WERI-Rb-1 (cell line): Measurements from ENCODE around the gene GPRIN3.

Experiments used
- DNase-seq: peaks from one replicate; pipeline ENCODE4 v3.0.0-alpha.2; 2020
- H3K27ac ChIP-seq: fragments of 250-450 bp; sonication (Bioruptor Pico); 2 replicates; pipeline ENCODE4 v1.5.1; 2020; ENCODE audit warnings: mild to moderate bottlenecking, moderate library complexity
- H3K27me3 ChIP-seq: fragments of 250-450 bp; sonication (Bioruptor Pico); 2 replicates; pipeline ENCODE4 v1.5.1; 2021; ENCODE audit warnings: mild to moderate bottlenecking, low read depth, moderate library complexity; ENCODE audit not compliant: insufficient read depth, severe bottlenecking
- H3K36me3 ChIP-seq: fragments of 250-450 bp; sonication (Bioruptor Pico); 2 replicates; pipeline ENCODE4 v1.5.1; 2020; ENCODE audit warnings: mild to moderate bottlenecking, moderate library complexity
- H3K4me3 ChIP-seq: 2 replicates; pipeline ENCODE4 v1.5.1; 2011; ENCODE audit warnings: low read depth, mild to moderate bottlenecking, control low read depth, low read length
- H3K9me3 ChIP-seq: fragments of 250-450 bp; sonication (Bioruptor Pico); 2 replicates; pipeline ENCODE4 v1.5.1; 2021; ENCODE audit warnings: mild to moderate bottlenecking, moderate library complexity; ENCODE audit not compliant: severe bottlenecking
- TF ChIP-seq, protein P1 (sequence below): IDR thresholded peaks from 2 replicates; pipeline ENCODE4 v1.5.1; 2011; ENCODE audit warnings: low read depth, mild to moderate bottlenecking, control low read depth, inconsistent platforms, low read length

GPRIN3 gene

DNA sequence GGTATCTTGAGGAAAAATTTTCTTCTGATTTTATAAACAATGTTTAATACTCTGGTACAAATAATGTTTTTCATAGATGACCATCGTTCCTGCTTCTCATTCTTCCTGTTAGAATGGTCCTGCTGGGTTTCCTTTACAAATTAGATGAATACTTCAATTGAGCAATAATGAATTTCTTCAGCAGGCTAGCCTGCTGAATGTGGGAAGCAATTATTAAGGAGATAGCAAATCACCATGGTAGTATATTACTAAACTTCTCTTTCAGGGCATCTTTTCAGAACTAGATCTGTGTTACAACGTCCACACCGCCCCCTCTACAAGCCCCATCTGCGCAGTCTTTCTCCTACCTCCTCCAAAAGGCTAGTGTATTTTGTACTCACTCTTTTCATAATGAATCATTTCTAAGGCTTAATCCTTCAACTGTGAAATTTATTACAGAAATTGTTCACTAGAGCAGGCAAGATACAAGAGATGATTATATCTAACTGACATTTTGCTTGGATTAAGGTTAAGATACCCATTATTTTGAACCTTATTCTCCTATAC is 38.4 kb downstream of the GPRIN3 start:
- peaks cover 2% of the 10 kb centered on the region; the same call in 1 of the 2 replicates for H3K36me3 ChIP-seq
- no peak overlapping the region for H3K27ac ChIP-seq
- TF ChIP-seq, protein P1, sequence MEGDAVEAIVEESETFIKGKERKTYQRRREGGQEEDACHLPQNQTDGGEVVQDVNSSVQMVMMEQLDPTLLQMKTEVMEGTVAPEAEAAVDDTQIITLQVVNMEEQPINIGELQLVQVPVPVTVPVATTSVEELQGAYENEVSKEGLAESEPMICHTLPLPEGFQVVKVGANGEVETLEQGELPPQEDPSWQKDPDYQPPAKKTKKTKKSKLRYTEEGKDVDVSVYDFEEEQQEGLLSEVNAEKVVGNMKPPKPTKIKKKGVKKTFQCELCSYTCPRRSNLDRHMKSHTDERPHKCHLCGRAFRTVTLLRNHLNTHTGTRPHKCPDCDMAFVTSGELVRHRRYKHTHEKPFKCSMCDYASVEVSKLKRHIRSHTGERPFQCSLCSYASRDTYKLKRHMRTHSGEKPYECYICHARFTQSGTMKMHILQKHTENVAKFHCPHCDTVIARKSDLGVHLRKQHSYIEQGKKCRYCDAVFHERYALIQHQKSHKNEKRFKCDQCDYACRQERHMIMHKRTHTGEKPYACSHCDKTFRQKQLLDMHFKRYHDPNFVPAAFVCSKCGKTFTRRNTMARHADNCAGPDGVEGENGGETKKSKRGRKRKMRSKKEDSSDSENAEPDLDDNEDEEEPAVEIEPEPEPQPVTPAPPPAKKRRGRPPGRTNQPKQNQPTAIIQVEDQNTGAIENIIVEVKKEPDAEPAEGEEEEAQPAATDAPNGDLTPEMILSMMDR = no peak
- H3K9me3 ChIP-seq = no peaks in the 10 kb centered on the region
- no peaks in the 10 kb centered on the region for H3K27me3 ChIP-seq
- DNase-seq = no peak
- no peak overlapping the region for H3K4me3 ChIP-seq

DNA sequence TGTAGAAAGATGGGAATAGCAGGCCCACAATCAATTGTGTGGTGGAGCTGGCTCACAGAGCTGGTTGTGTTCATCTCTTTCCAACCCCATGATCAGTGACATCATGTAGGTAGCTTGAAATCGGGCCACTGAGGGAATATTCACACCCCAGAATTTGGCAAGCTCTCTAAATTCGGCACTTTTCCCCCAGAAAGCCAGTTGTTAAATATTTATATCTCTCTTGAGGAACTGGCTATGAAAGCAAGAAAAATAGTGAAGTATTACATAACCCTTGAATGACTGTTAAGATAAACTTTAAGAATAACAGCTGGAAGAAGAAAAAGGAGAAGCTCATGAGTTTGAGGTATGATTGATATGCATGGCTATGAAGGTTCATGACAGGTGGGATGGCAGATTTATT is 38.9 kb downstream of the GPRIN3 start:
- H3K36me3 ChIP-seq = no peaks in the 10 kb centered on the region
- no peak overlapping the region for H3K27ac ChIP-seq
- no peaks in the 10 kb centered on the region for H3K27me3 ChIP-seq
- DNase-seq = no peak
- TF ChIP-seq, protein P1 = no peak
- H3K9me3 ChIP-seq = no peaks in the 10 kb centered on the region
- H3K4me3 ChIP-seq = no peak overlapping the region

DNA sequence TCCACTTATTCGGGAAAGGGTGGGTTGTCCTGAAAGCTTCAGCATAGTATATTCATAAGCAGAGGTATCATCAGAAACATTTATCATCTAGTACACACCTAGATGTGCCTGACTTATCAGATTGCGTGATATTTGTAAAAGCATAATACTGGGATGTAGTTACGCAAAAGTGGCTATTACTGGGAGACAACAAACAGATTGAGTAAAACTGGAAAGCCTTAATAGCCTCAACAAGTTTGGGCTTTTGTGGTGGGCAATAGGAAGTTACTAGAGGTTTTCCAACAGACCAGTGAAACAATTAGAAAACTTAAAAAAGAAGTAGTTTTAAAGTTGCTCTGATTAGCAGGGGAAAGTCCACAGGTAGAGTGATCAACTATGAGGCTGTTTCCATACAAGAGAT is 39.8 kb downstream of the GPRIN3 start:
- DNase-seq = no peak
- H3K9me3 ChIP-seq = no peaks in the 10 kb centered on the region
- TF ChIP-seq, protein P1 = no peak
- H3K27me3 ChIP-seq = no peaks in the 10 kb centered on the region
- no peaks in the 10 kb centered on the region for H3K36me3 ChIP-seq
- no peak overlapping the region for H3K27ac ChIP-seq
- H3K4me3 ChIP-seq = no peak overlapping the region

DNA sequence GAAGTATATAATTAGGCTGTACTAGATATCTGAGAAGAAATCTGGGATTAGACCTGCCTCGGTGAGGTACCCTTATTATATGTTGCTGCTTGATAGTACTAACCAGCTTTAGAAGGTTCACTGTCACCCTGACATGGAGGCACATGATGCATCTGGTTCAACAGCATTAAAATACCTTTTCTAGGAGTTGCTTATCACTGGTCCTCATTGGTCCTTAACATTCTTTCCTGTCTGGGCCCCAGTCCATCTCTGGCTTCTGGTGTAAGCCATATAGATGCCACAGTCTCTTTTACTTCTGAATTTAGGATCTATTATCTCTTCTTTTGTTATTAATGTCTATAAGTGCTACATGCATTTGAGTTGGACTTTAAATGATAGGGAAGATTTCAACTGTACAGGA is 40.2 kb downstream of the GPRIN3 start:
- Histone ChIP-seq H3K36me3 (no peaks in the 10 kb centered on the region), H3K4me3 (no peak overlapping the region), H3K9me3 (no peaks in the 10 kb centered on the region), H3K27ac (no peak overlapping the region), H3K27me3 (no peaks in the 10 kb centered on the region)
- DNase-seq = no peak
- TF ChIP-seq, protein P1 = no peak

DNA sequence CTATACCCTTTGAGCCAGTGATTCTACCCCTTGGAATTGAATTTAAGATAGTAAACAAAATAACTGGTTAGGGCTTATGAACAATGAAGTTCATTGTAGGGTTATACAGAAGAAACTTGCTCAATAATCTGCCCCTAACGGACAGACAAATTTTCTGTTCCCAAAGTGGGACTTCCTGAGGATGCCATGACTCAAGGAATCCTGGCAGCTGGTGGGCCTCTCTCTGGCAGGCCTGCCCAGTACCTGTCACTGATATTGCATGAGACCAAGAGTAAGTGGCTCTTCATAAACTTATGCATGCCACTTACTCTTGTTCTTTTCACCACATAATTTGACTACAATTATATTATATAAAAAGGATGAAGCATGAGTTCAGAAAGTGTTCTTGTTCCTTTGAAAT is 41.5 kb downstream of the GPRIN3 start:
- Histone ChIP-seq H3K27ac (no peak overlapping the region), H3K36me3 (no peaks in the 10 kb centered on the region), H3K4me3 (no peak overlapping the region), H3K9me3 (no peaks in the 10 kb centered on the region), H3K27me3 (no peaks in the 10 kb centered on the region)
- TF ChIP-seq, protein P1 = no peak
- no peak for DNase-seq

DNA sequence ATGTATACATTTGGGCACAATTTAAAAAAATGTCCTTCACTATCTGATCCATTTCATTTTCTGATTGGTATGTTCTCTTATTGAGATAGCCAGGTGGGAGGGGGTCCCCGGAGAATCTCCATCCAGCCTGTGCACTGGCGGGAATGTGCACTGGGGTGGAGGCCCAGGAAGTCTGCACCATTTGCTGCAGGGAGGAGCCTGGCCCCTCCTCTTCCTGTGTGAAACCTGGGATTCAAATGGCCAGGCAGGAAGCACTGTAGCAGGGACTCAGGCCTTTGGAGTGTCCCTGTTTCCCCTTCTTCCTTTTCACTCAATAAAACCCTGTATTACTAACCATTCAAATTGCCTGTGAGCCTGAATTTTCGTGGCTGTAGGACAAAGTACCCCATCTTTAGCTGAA is 44.3 kb downstream of the GPRIN3 start:
- H3K9me3 ChIP-seq = no peaks in the 10 kb centered on the region
- DNase-seq = no peak
- H3K4me3 ChIP-seq = no peak overlapping the region
- no peaks in the 10 kb centered on the region for H3K36me3 ChIP-seq
- H3K27ac ChIP-seq = no peak overlapping the region
- TF ChIP-seq, protein P1 = no peak
- no peaks in the 10 kb centered on the region for H3K27me3 ChIP-seq
